ENCODE measurements around the gene JTB. TPM values are rescaled to one million over a fixed set of nuclear protein-coding genes. Genes with fewer than 3 reads are reported as not detected.
"Not testable (repeated sequence)": the region's sequence is repeated elsewhere in the genome, so short reads cannot be mapped to it uniquely, and the experiment has no call there.

Gene JTB
- polyA plus RNA-seq, 1 of the 3 experiments (the other 2 are of a cell fraction), result 118 TPM

DNA sequence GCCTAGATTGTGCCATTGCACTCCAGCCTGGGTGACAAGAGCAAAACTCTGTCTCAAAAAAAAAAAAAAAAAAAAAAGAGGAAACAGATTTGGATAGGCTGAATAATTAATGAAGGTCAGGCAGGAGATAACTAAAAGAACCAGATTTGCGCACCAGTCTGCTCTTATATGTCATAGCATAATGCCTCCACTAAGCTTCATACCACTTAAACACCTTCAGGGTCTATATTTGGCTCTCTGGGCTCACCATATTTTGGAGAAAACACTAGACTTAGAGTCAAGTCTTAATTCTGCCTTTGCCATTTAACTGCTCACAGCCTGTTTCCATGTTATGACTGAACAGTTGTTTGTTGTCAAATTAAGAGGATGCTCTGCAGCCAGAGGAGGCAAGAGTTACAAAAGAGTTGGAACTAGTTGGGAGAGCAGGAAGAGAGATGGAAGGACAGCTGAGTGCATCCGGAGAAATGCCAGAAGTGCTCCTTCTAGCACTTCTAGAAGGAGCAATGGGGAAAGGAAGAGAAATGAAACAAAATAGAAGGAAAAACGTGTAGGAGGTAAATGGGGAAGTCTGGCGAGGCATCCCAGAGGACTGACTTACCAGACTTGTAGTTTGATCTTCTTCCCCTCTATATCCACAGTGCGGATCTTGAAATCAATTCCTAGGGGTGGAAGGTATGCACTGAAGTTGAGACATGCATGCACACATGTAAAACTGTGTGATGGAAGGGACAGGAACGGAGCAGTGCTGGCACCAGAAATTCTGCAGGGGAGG lies 6.8 kb upstream of the JTB start (continued):
- TF ChIP-seq, protein P1, sequence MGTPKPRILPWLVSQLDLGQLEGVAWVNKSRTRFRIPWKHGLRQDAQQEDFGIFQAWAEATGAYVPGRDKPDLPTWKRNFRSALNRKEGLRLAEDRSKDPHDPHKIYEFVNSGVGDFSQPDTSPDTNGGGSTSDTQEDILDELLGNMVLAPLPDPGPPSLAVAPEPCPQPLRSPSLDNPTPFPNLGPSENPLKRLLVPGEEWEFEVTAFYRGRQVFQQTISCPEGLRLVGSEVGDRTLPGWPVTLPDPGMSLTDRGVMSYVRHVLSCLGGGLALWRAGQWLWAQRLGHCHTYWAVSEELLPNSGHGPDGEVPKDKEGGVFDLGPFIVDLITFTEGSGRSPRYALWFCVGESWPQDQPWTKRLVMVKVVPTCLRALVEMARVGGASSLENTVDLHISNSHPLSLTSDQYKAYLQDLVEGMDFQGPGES (IDR thresholded peaks at IDR 0.05; ENCODE audit: low read depth, low read length), result no peak
- TF ChIP-seq FOSL2 (IDR thresholded peaks at IDR 0.05; ENCODE audit: borderline replicate concordance, low read depth), result no peak
- TF ChIP-seq, protein P2, sequence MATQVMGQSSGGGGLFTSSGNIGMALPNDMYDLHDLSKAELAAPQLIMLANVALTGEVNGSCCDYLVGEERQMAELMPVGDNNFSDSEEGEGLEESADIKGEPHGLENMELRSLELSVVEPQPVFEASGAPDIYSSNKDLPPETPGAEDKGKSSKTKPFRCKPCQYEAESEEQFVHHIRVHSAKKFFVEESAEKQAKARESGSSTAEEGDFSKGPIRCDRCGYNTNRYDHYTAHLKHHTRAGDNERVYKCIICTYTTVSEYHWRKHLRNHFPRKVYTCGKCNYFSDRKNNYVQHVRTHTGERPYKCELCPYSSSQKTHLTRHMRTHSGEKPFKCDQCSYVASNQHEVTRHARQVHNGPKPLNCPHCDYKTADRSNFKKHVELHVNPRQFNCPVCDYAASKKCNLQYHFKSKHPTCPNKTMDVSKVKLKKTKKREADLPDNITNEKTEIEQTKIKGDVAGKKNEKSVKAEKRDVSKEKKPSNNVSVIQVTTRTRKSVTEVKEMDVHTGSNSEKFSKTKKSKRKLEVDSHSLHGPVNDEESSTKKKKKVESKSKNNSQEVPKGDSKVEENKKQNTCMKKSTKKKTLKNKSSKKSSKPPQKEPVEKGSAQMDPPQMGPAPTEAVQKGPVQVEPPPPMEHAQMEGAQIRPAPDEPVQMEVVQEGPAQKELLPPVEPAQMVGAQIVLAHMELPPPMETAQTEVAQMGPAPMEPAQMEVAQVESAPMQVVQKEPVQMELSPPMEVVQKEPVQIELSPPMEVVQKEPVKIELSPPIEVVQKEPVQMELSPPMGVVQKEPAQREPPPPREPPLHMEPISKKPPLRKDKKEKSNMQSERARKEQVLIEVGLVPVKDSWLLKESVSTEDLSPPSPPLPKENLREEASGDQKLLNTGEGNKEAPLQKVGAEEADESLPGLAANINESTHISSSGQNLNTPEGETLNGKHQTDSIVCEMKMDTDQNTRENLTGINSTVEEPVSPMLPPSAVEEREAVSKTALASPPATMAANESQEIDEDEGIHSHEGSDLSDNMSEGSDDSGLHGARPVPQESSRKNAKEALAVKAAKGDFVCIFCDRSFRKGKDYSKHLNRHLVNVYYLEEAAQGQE (IDR thresholded peaks at IDR 0.05; ENCODE audit: low read depth, low read length), result no peak

DNA sequence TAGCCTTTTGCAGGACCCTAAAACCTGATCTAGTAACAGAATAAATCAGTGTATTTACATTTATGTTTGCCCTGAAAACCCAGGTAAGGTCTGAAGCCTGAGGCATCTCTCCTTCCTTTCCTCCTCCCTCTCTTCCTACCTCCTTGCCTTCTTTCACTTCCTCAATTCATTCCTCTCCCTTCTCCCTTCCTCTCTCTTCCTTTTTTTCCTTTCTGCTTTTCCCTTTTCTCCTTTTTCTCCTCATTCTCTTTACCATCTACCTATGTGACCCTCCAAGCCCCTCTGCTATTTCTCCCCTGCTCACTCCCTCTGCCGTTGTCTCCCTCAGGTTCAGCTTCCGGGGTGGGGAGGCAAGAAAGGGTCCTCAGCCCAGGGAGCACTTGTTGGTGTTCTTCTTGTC lies 4.3 kb upstream of the JTB start:
- H3K9ac ChIP-seq; DNase-seq; H3K4me3 ChIP-seq (ENCODE audit: low read depth in 2 of 2, low read length in 1 of 2); H4K20me1 ChIP-seq (ENCODE audit: insufficient read depth); H3K27ac ChIP-seq (ENCODE audit: low read depth in 2 of 2, low read length in 1 of 2); H3K9me3 ChIP-seq; H3K4me2 ChIP-seq; H3K27me3 ChIP-seq (ENCODE audit: insufficient read depth); H3K9me2 ChIP-seq; H2AFZ ChIP-seq (ENCODE audit: low read depth): not testable (repeated sequence)
- Histone ChIP-seq H3K36me3 (replicated peaks in 1 of 2; ENCODE audit: control insufficient read depth in 1 of 2, insufficient read depth in 2 of 2, low read length in 1 of 2) (peaks cover 15 to 39% of the 10 kb centered on the region in 2 experiments), H3K4me1 (ENCODE audit: control insufficient read depth in 1 of 2, insufficient read depth in 2 of 2, low read depth in 1 of 2, low read length in 1 of 2) (peaks cover 11 to 21% of the 10 kb centered on the region in 2 experiments), H3F3A (replicated peaks; ENCODE audit: insufficient read depth) (peaks cover 29% of the 10 kb centered on the region), H3K79me2 (ENCODE audit: insufficient read depth) (peaks cover 37% of the 10 kb centered on the region)
- ChIA-PET POLR2A (interaction anchor here (2.1 kb wide), 1 partner anchor 9 kb away, joined by 11 read pairs; the partner anchor contains the start of gene RPS27), CTCF (interaction anchor here (1.3 kb wide), 1 partner anchor 185 kb away, joined by 3 read pairs; no protein-coding TSS in a partner anchor)
- 72% methylated on average over 2 of the region's 2 CpGs for whole genome bisulfite sequencing (ENCODE audit: low lambda C conversion rate)

DNA sequence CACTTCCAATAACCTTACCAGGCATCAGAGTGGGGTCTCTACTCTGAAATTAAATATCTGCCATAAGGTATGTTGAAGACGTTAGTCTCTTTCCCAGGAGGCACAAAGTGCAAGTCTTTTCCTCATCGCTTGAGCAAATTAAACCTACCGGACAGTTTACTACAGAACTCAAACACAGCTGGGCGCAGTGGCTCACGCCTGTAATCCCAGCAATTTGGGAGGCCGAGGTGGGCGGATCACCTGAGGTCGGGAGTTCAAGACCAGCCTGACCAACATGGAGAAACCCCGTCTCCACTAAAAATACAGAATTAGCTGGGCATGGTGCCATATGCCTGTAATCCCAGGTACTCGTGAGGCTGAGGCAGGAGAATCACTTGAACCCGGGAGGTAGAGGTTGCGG lies 1.6 kb upstream of the JTB start:
- not testable (repeated sequence) for H3K27me3 ChIP-seq (ENCODE audit: insufficient read depth); H3K4me2 ChIP-seq; H2AFZ ChIP-seq (ENCODE audit: low read depth); H3K9me3 ChIP-seq; H3K4me3 ChIP-seq (ENCODE audit: low read depth in 2 of 2, low read length in 1 of 2); H3K9me2 ChIP-seq; DNase-seq; H4K20me1 ChIP-seq (ENCODE audit: insufficient read depth); H3K27ac ChIP-seq (ENCODE audit: low read depth in 2 of 2, low read length in 1 of 2); H3K9ac ChIP-seq
- 94% methylated on average over 12 of the region's 12 CpGs for WGBS (ENCODE audit: low lambda C conversion rate)
- POLR2A ChIA-PET, result interaction anchor here (0.8 to 6.6 kb wide), 3 partner anchors 12 to 14 kb away, joined by 3 to 69 read pairs (median 59); partner anchors contain the start of genes CREB3L4 and RPS27
- CTCF ChIA-PET, result interaction anchor here (1.0 to 8.9 kb wide), 5 partner anchors 7 to 182 kb away, joined by 3 to 68 read pairs (median 11); partner anchors contain the start of genes CREB3L4, DENND4B and RAB13
- Histone ChIP-seq H3F3A (replicated peaks; ENCODE audit: insufficient read depth) (peaks cover 21% of the 10 kb centered on the region), H3K4me1 (ENCODE audit: control insufficient read depth in 1 of 2, insufficient read depth in 2 of 2, low read depth in 1 of 2, low read length in 1 of 2) (peaks cover 5 to 16% of the 10 kb centered on the region in 2 experiments; a peak in 3 of 4 replicates), H3K36me3 (replicated peaks in 1 of 2; ENCODE audit: control insufficient read depth in 1 of 2, insufficient read depth in 2 of 2, low read length in 1 of 2) (peaks cover 29 to 51% of the 10 kb centered on the region in 2 experiments), H3K79me2 (ENCODE audit: insufficient read depth) (peaks cover 32% of the 10 kb centered on the region)
